GM12878 (cell line): Measurements from ENCODE around the gene TIPARP. TPM values are rescaled to one million over a fixed set of nuclear protein-coding genes. Genes with fewer than 3 reads are reported as not detected.

Experiments used
- ATF7 ChIP-seq: fragments of 450-650 bp; IDR thresholded peaks from 2 replicates; pipeline ENCODE4 v1.6.1; 2016; ENCODE audit warnings: low read depth, mild to moderate bottlenecking
- CHD2 ChIP-seq: IDR thresholded peaks from 2 replicates; pipeline ENCODE4 v1.6.1; 2011; ENCODE audit warnings: low read depth, low read length, improper control_type of control experiment, borderline replicate concordance
- CTCF ChIP-seq, 3 experiments: IDR thresholded peaks in 2 of 3; conservative IDR thresholded peaks in 1 of 3; 2 replicates each; pipeline ENCODE4 v1.5.1; 2011; ENCODE audit warnings: low read depth in 3 of 3, low read length in 3 of 3, mild to moderate bottlenecking in 3 of 3, control low read depth in 2 of 3, moderate library complexity in 2 of 3, inconsistent platforms in 1 of 3, mixed read lengths in 1 of 3; ENCODE audit not compliant: control insufficient read depth in 2 of 3, insufficient read depth in 1 of 3; ENCODE audit errors: extremely low read depth in 1 of 3
- ESRRA ChIP-seq: IDR thresholded peaks from 2 replicates; pipeline ENCODE4 v1.6.1; 2012; ENCODE audit warnings: mild to moderate bottlenecking, low read length, improper control_type of control experiment
- GATAD2B ChIP-seq: fragments of 450-650 bp; conservative IDR thresholded peaks from 2 replicates; pipeline ENCODE4 v1.6.1; 2017; ENCODE audit warnings: low read depth, mild to moderate bottlenecking, moderate library complexity
- MLLT1 ChIP-seq: fragments of 450-650 bp; IDR thresholded peaks from 2 replicates; pipeline ENCODE4 v1.6.1; 2016; ENCODE audit warnings: mild to moderate bottlenecking
- MTA2 ChIP-seq: fragments of 450-650 bp; IDR thresholded peaks from 2 replicates; pipeline ENCODE4 v1.6.1; 2016; ENCODE audit warnings: low read depth, mild to moderate bottlenecking, moderate library complexity
- POLR2AphosphoS2 ChIP-seq: IDR thresholded peaks from 2 replicates; pipeline ENCODE4 v1.6.1; 2011; ENCODE audit warnings: low read depth, mild to moderate bottlenecking, low read length, improper control_type of control experiment, moderate library complexity
- RUNX3 ChIP-seq: IDR thresholded peaks from 2 replicates; pipeline ENCODE4 v1.6.1; 2012; ENCODE audit warnings: low read length, inconsistent platforms
- STAT1 ChIP-seq: fragments of 450-650 bp; conservative IDR thresholded peaks from 2 replicates; pipeline ENCODE4 v1.6.1; 2014; ENCODE audit warnings: antibody characterized with exemption, mild to moderate bottlenecking
- TBL1XR1 ChIP-seq: IDR thresholded peaks from 2 replicates; pipeline ENCODE4 v1.6.1; 2012; ENCODE audit warnings: low read depth, low read length, improper control_type of control experiment
- WRNIP1 ChIP-seq: IDR thresholded peaks from 2 replicates; pipeline ENCODE4 v1.6.1; 2011; ENCODE audit warnings: low read depth, low read length, improper control_type of control experiment, borderline replicate concordance
- ZNF622 ChIP-seq: fragments of 450-650 bp; IDR thresholded peaks from 2 replicates; pipeline ENCODE4 v1.6.1; 2017; ENCODE audit warnings: mild to moderate bottlenecking, inconsistent platforms
- polyA plus RNA-seq, 11 experiments: library from polyadenylated mRNA; depleted of rRNA in 4 of 11; unstranded in 6 of 11; stranded (reverse) in 5 of 11; fragments of >200 nt; fragmentation: Nextera tagmentation in 4 of 11; fragmentation: Illumina TruSeq in 1 of 11; extraction: Ambion mirVana in 4 of 11; extraction: Trizol in 1 of 11; gene quantifications; 1 replicate in 1 of 11; 2 replicates in 10 of 11; pipeline versions ENCODE4 v1.2.1 to v1.2.3, GENCODE V29; 2011 to 2016; ENCODE audit warnings: inconsistent platforms in 2 of 11, missing spikeins in 2 of 11, low read depth in 1 of 11
- total RNA-seq, 4 experiments: library from RNA; depleted of rRNA in 3 of 4; stranded (reverse); fragments of >200 nt in 3 of 4; fragmentation: Illumina TruSeq in 1 of 4; extraction: Trizol in 1 of 4; gene quantifications; 2 replicates each; pipeline versions ENCODE4 v1.2.1 to v1.2.3, GENCODE V29; 2013 to 2021
- TF ChIP-seq, protein P1 (sequence below): fragments of 150-350 bp; IDR thresholded peaks from 2 replicates; pipeline ENCODE4 v1.6.1; 2014; ENCODE audit warnings: mild to moderate bottlenecking, low read depth, low read length
- TF ChIP-seq, protein P2 (sequence below): fragments of 450-650 bp; formaldehyde crosslinking; IDR thresholded peaks from 2 replicates; pipeline ENCODE4 v1.4.0; 2022; ENCODE audit warnings: mild to moderate bottlenecking, moderate library complexity
- TF ChIP-seq, protein P3 (sequence below): fragments of 450-650 bp; conservative IDR thresholded peaks from 2 replicates; pipeline ENCODE4 v1.6.1; 2017; ENCODE audit warnings: mild to moderate bottlenecking, moderate library complexity

TIPARP gene
- total and polyA plus RNA-seq, 10 of the 15 experiments (the other 5 are each of a cell fraction or from before 2014, with no cell fraction given): 3.2 to 21.5 (median 12.0) TPM

DNA sequence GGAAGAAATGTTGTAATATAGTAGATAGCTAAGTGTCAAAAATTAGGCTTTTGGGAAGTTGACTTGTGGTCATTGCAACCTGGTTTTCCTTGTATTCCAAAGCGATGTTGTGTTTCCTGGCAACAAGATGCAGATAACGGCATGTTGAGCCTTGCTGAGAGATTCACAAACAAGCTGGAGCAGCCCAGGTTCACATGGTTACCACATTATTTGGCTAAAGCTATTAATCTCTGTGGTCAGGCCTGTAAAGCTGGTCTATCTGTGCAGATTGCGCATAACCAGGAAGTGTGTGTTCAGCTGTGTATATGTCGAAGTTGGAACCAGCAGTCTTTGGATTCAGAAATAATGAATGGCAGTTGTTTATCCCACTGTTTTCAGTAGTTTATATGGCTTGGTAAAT is 6.6 kb downstream of the TIPARP start (continued):
- TF ChIP-seq, protein P1, sequence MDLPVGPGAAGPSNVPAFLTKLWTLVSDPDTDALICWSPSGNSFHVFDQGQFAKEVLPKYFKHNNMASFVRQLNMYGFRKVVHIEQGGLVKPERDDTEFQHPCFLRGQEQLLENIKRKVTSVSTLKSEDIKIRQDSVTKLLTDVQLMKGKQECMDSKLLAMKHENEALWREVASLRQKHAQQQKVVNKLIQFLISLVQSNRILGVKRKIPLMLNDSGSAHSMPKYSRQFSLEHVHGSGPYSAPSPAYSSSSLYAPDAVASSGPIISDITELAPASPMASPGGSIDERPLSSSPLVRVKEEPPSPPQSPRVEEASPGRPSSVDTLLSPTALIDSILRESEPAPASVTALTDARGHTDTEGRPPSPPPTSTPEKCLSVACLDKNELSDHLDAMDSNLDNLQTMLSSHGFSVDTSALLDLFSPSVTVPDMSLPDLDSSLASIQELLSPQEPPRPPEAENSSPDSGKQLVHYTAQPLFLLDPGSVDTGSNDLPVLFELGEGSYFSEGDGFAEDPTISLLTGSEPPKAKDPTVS: no peak
- peak; percentile 45; the same call in 1 of the 2 replicates for TF ChIP-seq MTA2
- no peak for TF ChIP-seq ATF7
- no peak for TF ChIP-seq ZNF622
- TF ChIP-seq, protein P2, sequence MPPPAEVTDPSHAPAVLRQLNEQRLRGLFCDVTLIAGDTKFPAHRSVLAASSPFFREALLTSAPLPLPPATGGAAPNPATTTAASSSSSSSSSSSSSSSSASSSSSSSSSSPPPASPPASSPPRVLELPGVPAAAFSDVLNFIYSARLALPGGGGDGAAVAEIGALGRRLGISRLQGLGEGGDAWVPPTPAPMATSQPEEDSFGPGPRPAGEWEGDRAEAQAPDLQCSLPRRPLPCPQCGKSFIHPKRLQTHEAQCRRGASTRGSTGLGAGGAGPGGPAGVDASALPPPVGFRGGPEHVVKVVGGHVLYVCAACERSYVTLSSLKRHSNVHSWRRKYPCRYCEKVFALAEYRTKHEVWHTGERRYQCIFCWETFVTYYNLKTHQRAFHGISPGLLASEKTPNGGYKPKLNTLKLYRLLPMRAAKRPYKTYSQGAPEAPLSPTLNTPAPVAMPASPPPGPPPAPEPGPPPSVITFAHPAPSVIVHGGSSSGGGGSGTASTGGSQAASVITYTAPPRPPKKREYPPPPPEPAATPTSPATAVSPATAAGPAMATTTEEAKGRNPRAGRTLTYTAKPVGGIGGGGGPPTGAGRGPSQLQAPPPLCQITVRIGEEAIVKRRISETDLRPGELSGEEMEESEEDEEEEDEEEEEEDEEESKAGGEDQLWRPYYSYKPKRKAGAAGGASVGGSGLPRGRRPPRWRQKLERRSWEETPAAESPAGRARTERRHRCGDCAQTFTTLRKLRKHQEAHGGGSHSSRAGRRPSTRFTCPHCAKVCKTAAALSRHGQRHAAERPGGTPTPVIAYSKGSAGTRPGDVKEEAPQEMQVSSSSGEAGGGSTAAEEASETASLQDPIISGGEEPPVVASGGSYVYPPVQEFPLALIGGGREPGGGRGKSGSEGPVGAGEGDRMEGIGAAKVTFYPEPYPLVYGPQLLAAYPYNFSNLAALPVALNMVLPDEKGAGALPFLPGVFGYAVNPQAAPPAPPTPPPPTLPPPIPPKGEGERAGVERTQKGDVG (CRISPR knock-in tag): no peak
- TF ChIP-seq STAT1: no peak
- TF ChIP-seq TBL1XR1: 0 out of 2 replicates have a peak, but pooled peaks have one; percentile 38
- TF ChIP-seq MLLT1: 0 out of 2 replicates have a peak, but pooled peaks have one; percentile 22
- TF ChIP-seq ESRRA: no peak
- no peak for TF ChIP-seq CHD2
- TF ChIP-seq CTCF (IDR thresholded peaks at IDR 0.05 in 2 of 3, conservative IDR thresholded peaks at IDR 0.05 in 1 of 3; ENCODE audit: control insufficient read depth in 2 of 3, extremely low read depth in 1 of 3, insufficient read depth in 1 of 3, low read depth in 3 of 3, low read length in 3 of 3): no peak
- peak; percentile 91 for TF ChIP-seq RUNX3
- TF ChIP-seq WRNIP1: no peak
- TF ChIP-seq, protein P3, sequence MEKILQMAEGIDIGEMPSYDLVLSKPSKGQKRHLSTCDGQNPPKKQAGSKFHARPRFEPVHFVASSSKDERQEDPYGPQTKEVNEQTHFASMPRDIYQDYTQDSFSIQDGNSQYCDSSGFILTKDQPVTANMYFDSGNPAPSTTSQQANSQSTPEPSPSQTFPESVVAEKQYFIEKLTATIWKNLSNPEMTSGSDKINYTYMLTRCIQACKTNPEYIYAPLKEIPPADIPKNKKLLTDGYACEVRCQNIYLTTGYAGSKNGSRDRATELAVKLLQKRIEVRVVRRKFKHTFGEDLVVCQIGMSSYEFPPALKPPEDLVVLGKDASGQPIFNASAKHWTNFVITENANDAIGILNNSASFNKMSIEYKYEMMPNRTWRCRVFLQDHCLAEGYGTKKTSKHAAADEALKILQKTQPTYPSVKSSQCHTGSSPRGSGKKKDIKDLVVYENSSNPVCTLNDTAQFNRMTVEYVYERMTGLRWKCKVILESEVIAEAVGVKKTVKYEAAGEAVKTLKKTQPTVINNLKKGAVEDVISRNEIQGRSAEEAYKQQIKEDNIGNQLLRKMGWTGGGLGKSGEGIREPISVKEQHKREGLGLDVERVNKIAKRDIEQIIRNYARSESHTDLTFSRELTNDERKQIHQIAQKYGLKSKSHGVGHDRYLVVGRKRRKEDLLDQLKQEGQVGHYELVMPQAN: peak; percentile 36; the same call in 1 of the 2 replicates
- no peak for TF ChIP-seq GATAD2B
- TF ChIP-seq POLR2AphosphoS2: no peak
